ENCODE measurements around the gene ZNF451. TPM values are rescaled to one million over a fixed set of nuclear protein-coding genes. Genes with fewer than 3 reads are reported as not detected.

The ZNF451 gene
- total RNA-seq, 6 donors from 2014 or later = 39.7 to 117 (median 42.8) TPM

DNA sequence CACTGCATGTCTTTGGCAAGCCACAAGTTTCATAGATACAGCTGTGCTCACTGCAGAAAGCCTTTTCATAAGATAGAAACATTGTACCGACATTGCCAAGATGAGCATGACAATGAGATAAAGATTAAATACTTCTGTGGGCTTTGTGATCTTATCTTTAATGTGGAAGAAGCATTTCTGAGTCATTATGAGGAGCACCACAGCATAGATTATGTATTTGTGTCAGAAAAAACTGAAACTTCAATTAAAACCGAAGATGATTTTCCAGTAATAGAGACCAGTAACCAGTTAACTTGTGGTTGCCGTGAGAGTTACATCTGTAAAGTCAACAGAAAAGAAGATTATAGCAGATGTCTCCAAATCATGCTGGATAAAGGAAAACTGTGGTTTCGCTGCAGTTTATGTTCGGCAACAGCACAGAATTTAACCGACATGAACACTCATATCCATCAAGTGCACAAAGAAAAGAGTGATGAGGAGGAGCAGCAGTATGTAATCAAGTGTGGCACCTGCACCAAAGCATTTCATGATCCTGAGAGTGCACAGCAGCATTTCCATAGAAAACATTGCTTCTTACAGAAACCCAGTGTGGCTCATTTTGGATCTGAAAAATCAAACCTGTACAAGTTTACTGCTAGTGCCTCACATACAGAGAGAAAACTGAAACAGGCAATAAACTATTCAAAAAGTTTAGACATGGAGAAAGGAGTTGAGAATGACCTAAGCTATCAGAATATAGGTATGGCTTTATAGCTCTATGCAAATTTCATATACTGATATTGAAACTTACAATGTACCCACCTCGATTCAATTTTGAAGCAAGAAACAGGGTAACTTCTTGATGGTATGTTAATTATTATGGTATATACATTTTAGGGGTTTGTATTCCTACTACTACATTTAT lies 58.2 kb downstream of the ZNF451 start:
- ATAC-seq (ENCODE audit: low FRiP score in 2 of 2) = no peak
- 85 to 91% methylated on average over 7 of the region's 7 CpGs for whole genome bisulfite sequencing, 2 donors
- no peaks in the 10 kb centered on the region for H3K4me1 ChIP-seq
- H3K27me3 ChIP-seq = no peaks in the 10 kb centered on the region
- DNase-seq = no peak
- H3K27ac ChIP-seq = no peak overlapping the region
- H3K36me3 ChIP-seq = peaks cover 7 to 63% (median 29%) of the 10 kb centered on the region in 4 donors
- H3K9me3 ChIP-seq = no peaks in the 10 kb centered on the region
- no peak overlapping the region for H3K4me3 ChIP-seq
- TF ChIP-seq POLR2A (IDR thresholded peaks at IDR 0.05) (no peak), CTCF (IDR thresholded peaks at IDR 0.05) (no peak), POLR2AphosphoS5 (IDR thresholded peaks at IDR 0.05) (no peak), EP300 (IDR thresholded peaks at IDR 0.05) (no peak)

GRCh38 chr6:57158658-57159057 lies 68.7 kb downstream of the ZNF451 start:
- ATAC-seq (ENCODE audit: low FRiP score in 2 of 2) (no peak), DNase-seq (no peak)
- Histone ChIP-seq H3K9me3 (no peaks in the 10 kb centered on the region), H3K36me3 (peaks cover 5 to 69% (median 18%) of the 10 kb centered on the region in 4 donors), H3K4me3 (no peak overlapping the region), H3K27ac (no peak overlapping the region), H3K27me3 (no peaks in the 10 kb centered on the region), H3K4me1 (no peaks in the 10 kb centered on the region)
- TF ChIP-seq CTCF (IDR thresholded peaks at IDR 0.05) = no peak
- TF ChIP-seq POLR2AphosphoS5 (IDR thresholded peaks at IDR 0.05) = no peak
- no peak for TF ChIP-seq EP300 (IDR thresholded peaks at IDR 0.05)
- TF ChIP-seq POLR2A (IDR thresholded peaks at IDR 0.05) = no peak

- Histone ChIP-seq H3K27me3 (no peaks in the 10 kb centered on the region), H3K27ac (no peak overlapping the region), H3K9me3 (no peaks in the 10 kb centered on the region), H3K36me3 (peaks cover 0 to 64% (median 14%) of the 10 kb centered on the region in 4 donors), H3K4me1 (no peaks in the 10 kb centered on the region), H3K4me3 (no peak overlapping the region)
- DNase-seq (no peak), ATAC-seq (ENCODE audit: low FRiP score in 2 of 2) (no peak)
- TF ChIP-seq POLR2A (IDR thresholded peaks at IDR 0.05) (no peak), POLR2AphosphoS5 (IDR thresholded peaks at IDR 0.05) (no peak), CTCF (IDR thresholded peaks at IDR 0.05) (no peak), EP300 (IDR thresholded peaks at IDR 0.05) (no peak)
- WGBS, 2 donors = 88 to 96% methylated on average over 2 of the region's 2 CpGs
These were observed 69.1 kb downstream of the ZNF451 start for GRCh38 chr6:57159127-57159526.

DNA sequence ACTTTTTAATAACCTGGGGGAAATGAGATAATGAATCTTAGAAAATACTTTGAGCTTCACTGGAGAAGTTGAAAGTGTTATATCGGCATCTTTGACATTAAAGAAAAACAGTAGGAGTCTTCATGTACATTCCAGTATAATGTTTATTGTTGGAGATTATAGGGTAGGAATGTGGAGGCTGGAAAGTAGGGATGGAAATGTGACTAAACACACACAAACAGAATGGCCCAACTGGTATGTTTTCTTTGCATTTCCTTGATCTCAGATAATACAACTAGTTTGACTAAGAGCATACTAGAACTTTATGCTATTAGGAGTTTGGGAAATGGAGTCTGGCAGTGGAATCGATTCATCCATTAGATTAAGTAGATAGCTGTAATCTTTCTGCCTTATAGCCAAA lies 72.0 kb downstream of the ZNF451 start:
- Histone ChIP-seq H3K27me3 (no peaks in the 10 kb centered on the region), H3K4me1 (no peaks in the 10 kb centered on the region), H3K4me3 (no peak overlapping the region), H3K9me3 (peaks cover 0 to 8% (median 0%) of the 10 kb centered on the region in 4 donors), H3K36me3 (peaks cover 0 to 40% (median 6%) of the 10 kb centered on the region in 4 donors), H3K27ac (no peak overlapping the region)
- no peak for DNase-seq
- no peak for TF ChIP-seq POLR2A (IDR thresholded peaks at IDR 0.05)
- TF ChIP-seq EP300 (IDR thresholded peaks at IDR 0.05) = no peak
- TF ChIP-seq CTCF (IDR thresholded peaks at IDR 0.05) = no peak
- TF ChIP-seq POLR2AphosphoS5 (IDR thresholded peaks at IDR 0.05) = no peak
- 91 to 92% methylated on average over 2 of the region's 2 CpGs for WGBS, 2 donors
- no peak for ATAC-seq (ENCODE audit: low FRiP score in 2 of 2)

Measured in upper lobe of left lung (tissue), 6 donors.